RWPE1 (cell line): ENCODE data around the gene SH3RF3.
"Not testable (repeated sequence)": the region's sequence is repeated elsewhere in the genome, so short reads cannot be mapped to it uniquely, and the experiment has no call there.

Experiments used
- CTCF ChIA-PET: fragments of 350-600 bp; sonication (Branson Sonifier 250); formaldehyde crosslinking; extraction: SDS; loops from one replicate; lab custom pipeline; 2021; lab: Yijun Ruan, JAX
- POLR2A ChIA-PET: fragments of 400-600 bp; formaldehyde crosslinking; extraction: SDS; loops from one replicate; lab custom pipeline; 2020; ENCODE audit warnings: antibody characterized with exemption; ENCODE audit not compliant: low non-redundant PET; lab: Yijun Ruan, JAX
- DNase-seq: peaks from one replicate; pipeline ENCODE4 v3.0.0; 2012; ENCODE audit warnings: low spot score
- H3K27ac ChIP-seq: fragments of 450-650 bp; 2 replicates; pipeline ENCODE4 v1.5.1; 2017
- CTCF ChIP-seq: fragments of 450-650 bp; conservative IDR thresholded peaks from 2 replicates; pipeline ENCODE4 v1.5.1; 2017; ENCODE audit warnings: low read depth, mild to moderate bottlenecking

The SH3RF3 gene

DNA sequence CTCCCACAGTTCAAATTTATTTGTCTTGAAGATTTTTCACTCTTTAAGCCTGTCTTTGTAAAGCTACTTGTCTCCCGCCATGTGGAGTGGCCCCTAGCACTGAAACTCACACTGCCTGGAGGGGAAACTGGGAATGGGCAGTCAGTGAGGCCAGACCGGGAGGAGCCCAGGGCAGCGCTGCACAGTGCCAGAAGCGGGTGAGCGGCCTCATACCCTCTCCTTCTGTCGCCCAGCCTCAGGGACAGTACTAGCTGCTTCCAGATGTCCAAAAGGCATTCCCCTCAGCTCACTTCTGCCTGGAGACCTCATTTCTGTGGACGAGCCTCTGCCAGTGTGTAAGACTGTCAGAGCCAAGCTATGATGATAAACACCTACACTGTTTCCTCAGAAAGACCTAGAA is 404.8 kb downstream of the SH3RF3 start:
- CTCF ChIA-PET, result interaction anchor here (0.7 kb wide), 1 partner anchor 201 kb away, joined by 5 read pairs; no protein-coding TSS in a partner anchor
- no peak for TF ChIP-seq CTCF
- POLR2A ChIA-PET, result interaction anchor here (0.6 kb wide), 1 partner anchor 16 kb away, joined by 5 read pairs; no protein-coding TSS in a partner anchor
- no peak overlapping the region for H3K27ac ChIP-seq
- DNase-seq, result no peak

GRCh38 chr2:109535217-109535946 is 406.4 kb downstream of the SH3RF3 start:
- TF ChIP-seq CTCF, result no peak
- H3K27ac ChIP-seq, result no peak overlapping the region
- CTCF ChIA-PET, result no interaction called here
- POLR2A ChIA-PET, result no interaction called here
- DNase-seq, result no peak

- DNase-seq, H3K27ac ChIP-seq, POLR2A ChIA-PET: not testable (repeated sequence)
- CTCF ChIA-PET, result interaction anchor here (0.5 kb wide), 1 partner anchor 161 kb away, joined by 3 read pairs; no protein-coding TSS in a partner anchor
These were observed 407.6 kb downstream of the SH3RF3 start for GRCh38 chr2:109536556-109536955.

- DNase-seq, result no peak
- TF ChIP-seq CTCF, result no peak
- H3K27ac ChIP-seq, result no peak overlapping the region
- CTCF ChIA-PET, result no interaction called here
- POLR2A ChIA-PET, result interaction anchor here (0.7 kb wide), 1 partner anchor 132 kb away, joined by 3 read pairs; no protein-coding TSS in a partner anchor
These were observed 408.7 kb downstream of the SH3RF3 start for GRCh38 chr2:109537565-109538222.

GRCh38 chr2:109538546-109538945 is 409.5 kb downstream of the SH3RF3 start:
- ChIA-PET CTCF (no interaction called here), POLR2A (no interaction called here)
- DNase-seq, result no peak
- H3K27ac ChIP-seq, result no peak overlapping the region
- TF ChIP-seq CTCF, result no peak

DNA sequence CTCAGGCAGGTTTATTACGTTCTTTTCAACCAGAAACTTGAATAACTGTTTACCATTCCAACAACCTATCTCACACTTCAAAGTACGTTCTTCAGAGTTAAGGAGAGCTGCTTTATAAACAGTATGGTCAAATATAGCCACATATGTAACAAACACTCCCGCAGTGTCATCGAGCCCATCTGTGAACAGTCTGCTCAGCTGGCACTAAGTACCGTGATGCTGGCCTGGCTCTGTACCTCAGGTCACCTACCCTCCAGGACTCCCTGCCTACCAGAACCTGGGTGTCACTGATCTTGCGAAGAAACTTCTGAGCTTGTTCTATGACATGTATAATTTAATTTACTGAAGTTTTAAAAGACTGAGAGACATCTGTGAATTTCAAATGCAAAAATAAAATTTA is 413.4 kb downstream of the SH3RF3 start:
- ChIA-PET POLR2A (no interaction called here), CTCF (interaction anchor here (1.0 to 2.1 kb wide), 2 partner anchors 173 to 194 kb away, joined by 3 to 9 read pairs; no protein-coding TSS in a partner anchor)
- TF ChIP-seq CTCF, result no peak
- DNase-seq, result no peak
- H3K27ac ChIP-seq, result no peak overlapping the region
